K562 (cell line): ENCODE results near the gene PPM1N. TPM values are rescaled to one million over a fixed set of nuclear protein-coding genes. Genes with fewer than 3 reads are reported as not detected.
A peak's percentile ranks its signal among the peaks of the same experiment; 100 is the strongest.

Experiments
- CREB3L1 ChIP-seq: fragments of 450-650 bp; IDR thresholded peaks from 2 replicates; pipeline ENCODE4 v1.6.1; 2014; ENCODE audit warnings: low read depth, mild to moderate bottlenecking, moderate library complexity, borderline replicate concordance
- CTCFL ChIP-seq: IDR thresholded peaks from 2 replicates; pipeline ENCODE4 v1.6.1; 2011; ENCODE audit warnings: borderline replicate concordance, low read depth, mild to moderate bottlenecking, moderate library complexity, low read length; ENCODE audit not compliant: insufficient read depth, poor library complexity, severe bottlenecking
- FOXJ2 ChIP-seq: fragments of 200-800 bp; sonication (Bioruptor generic); IDR thresholded peaks from 2 replicates; pipeline ENCODE4 v1.6.1; 2016; ENCODE audit warnings: missing genetic modification characterization, missing compliant biosample characterization
- HDAC1 ChIP-seq, 2 experiments: fragments of 450-650 bp; IDR thresholded peaks; 2 replicates each; pipeline ENCODE4 v1.6.1; 2016 to 2017; ENCODE audit warnings: inconsistent platforms in 1 of 2, mild to moderate bottlenecking in 1 of 2, moderate library complexity in 1 of 2
- HDAC3 ChIP-seq: fragments of 450-650 bp; IDR thresholded peaks from 2 replicates; pipeline ENCODE4 v1.6.1; 2018; ENCODE audit warnings: borderline replicate concordance, mild to moderate bottlenecking, moderate library complexity; ENCODE audit not compliant: partially characterized antibody
- KLF1 ChIP-seq: fragments of 450-650 bp; IDR thresholded peaks from 2 replicates; pipeline ENCODE4 v1.6.1; 2016; ENCODE audit warnings: missing genetic modification characterization, missing compliant biosample characterization
- NR3C1 ChIP-seq: sonication (generic); formaldehyde crosslinking; IDR thresholded peaks from 2 replicates; pipeline ENCODE4 v1.8.1; 2022; ENCODE audit warnings: missing genetic modification reagents
- RNF2 ChIP-seq: sonication (generic); IDR thresholded peaks from 2 replicates; pipeline ENCODE4 v1.6.1; 2016
- SP1 ChIP-seq: sonication (generic); formaldehyde crosslinking; IDR thresholded peaks from 2 replicates; pipeline ENCODE4 v1.8.1; 2022; ENCODE audit warnings: mild to moderate bottlenecking, missing genetic modification reagents
- TAF9B ChIP-seq: fragments of 450-650 bp; IDR thresholded peaks from 2 replicates; pipeline ENCODE4 v1.6.1; 2018; ENCODE audit warnings: mild to moderate bottlenecking; ENCODE audit not compliant: partially characterized antibody
- TEAD4 ChIP-seq, 2 experiments: sonication (generic) in 1 of 2; formaldehyde crosslinking in 1 of 2; IDR thresholded peaks; 2 replicates each; pipeline versions ENCODE4 v1.6.1 to v1.8.0; 2012 to 2022; ENCODE audit warnings: borderline replicate concordance in 1 of 2, inconsistent platforms in 1 of 2, low read length in 1 of 2, mild to moderate bottlenecking in 1 of 2, missing genetic modification reagents in 1 of 2
- TFAP4 ChIP-seq: sonication (generic); formaldehyde crosslinking; IDR thresholded peaks from 2 replicates; pipeline ENCODE4 v1.8.0; 2022; ENCODE audit warnings: missing genetic modification reagents, mild to moderate bottlenecking, moderate library complexity, borderline replicate concordance
- THRA ChIP-seq: fragments of 450-650 bp; IDR thresholded peaks from 2 replicates; pipeline ENCODE4 v1.6.1; 2017; ENCODE audit warnings: mild to moderate bottlenecking, moderate library complexity
- XRCC3 ChIP-seq: fragments of 450-650 bp; IDR thresholded peaks from 2 replicates; pipeline ENCODE4 v1.6.1; 2017; ENCODE audit warnings: mild to moderate bottlenecking, moderate library complexity
- XRCC5 ChIP-seq: fragments of 200-400 bp; formaldehyde crosslinking; IDR thresholded peaks from 2 replicates; pipeline ENCODE4 v1.6.1; 2017; ENCODE audit warnings: low read depth, mild to moderate bottlenecking, low read length
- ZBTB12 ChIP-seq: fragments of 250-450 bp; sonication (Bioruptor Pico); IDR thresholded peaks from 2 replicates; pipeline ENCODE4 v1.4.0; 2020
- ZNF347 ChIP-seq: fragments of 450-650 bp; formaldehyde crosslinking; IDR thresholded peaks from 2 replicates; pipeline ENCODE4 v1.4.0; 2020; ENCODE audit warnings: low read depth, mild to moderate bottlenecking, moderate library complexity
- ZNF354B ChIP-seq: fragments of 250-450 bp; sonication (Bioruptor Pico); IDR thresholded peaks from 2 replicates; pipeline ENCODE4 v1.4.0; 2020
- ZNF384 ChIP-seq: IDR thresholded peaks from 2 replicates; pipeline ENCODE4 v1.6.1; 2012; ENCODE audit warnings: low read depth, low read length, improper control_type of control experiment
- ZNF785 ChIP-seq: fragments of 250-450 bp; sonication (Bioruptor Pico); IDR thresholded peaks from 2 replicates; pipeline ENCODE4 v1.4.0; 2020; ENCODE audit warnings: mild to moderate bottlenecking
- polyA plus RNA-seq, 8 experiments: library from polyadenylated mRNA; depleted of rRNA in 4 of 8; stranded (reverse) in 5 of 8; unstranded in 3 of 8; fragments of >200 nt; fragmentation: Nextera tagmentation in 2 of 8; fragmentation: Illumina TruSeq in 1 of 8; extraction: Ambion mirVana in 2 of 8; extraction: Trizol in 1 of 8; gene quantifications; 2 replicates each; pipeline versions ENCODE4 v1.2.1 to v1.2.3, GENCODE V29; 2011 to 2014; ENCODE audit warnings: inconsistent platforms in 1 of 8, missing spikeins in 1 of 8
- total RNA-seq, 7 experiments: library from RNA; depleted of rRNA in 6 of 7; stranded (reverse); fragments of >200 nt in 6 of 7; fragmentation: Illumina TruSeq in 2 of 7; extraction: Trizol in 2 of 7; gene quantifications; 2 replicates each; pipeline versions ENCODE4 v1.2.1 to v1.2.3, GENCODE V29; 2011 to 2021; ENCODE audit warnings: low replicate concordance in 1 of 7

Gene PPM1N
- total and polyA plus RNA-seq, 9 of the 15 experiments (the other 6 are each of a cell fraction or from before 2014, with no cell fraction given) = 4.5 to 15.6 (median 8.7) TPM

GRCh38 chr19:45506246-45506988, 8.2 kb downstream of the PPM1N start (continued):
- peak; percentile 11 for TF ChIP-seq TAF9B
- no peak for TF ChIP-seq KLF1 (tag)
- TF ChIP-seq THRA = no peak
- no peak for TF ChIP-seq ZNF785 (CRISPR knock-in tag)
- peak; percentile 87 for TF ChIP-seq SP1 (CRISPR knock-in tag)
- TF ChIP-seq ZNF354B (CRISPR knock-in tag) = no peak
- no peak for TF ChIP-seq FOXJ2
- TF ChIP-seq HDAC3 = peak; percentile 54
- TF ChIP-seq RNF2 = peak; percentile 47; the same call in 1 of the 2 replicates
- peak in 1 of 2 experiments; percentile 68; a peak in 2 of 4 replicates for TF ChIP-seq HDAC1 (IDR thresholded peaks at IDR 0.05)
- no peak for TF ChIP-seq ZNF347 (CRISPR knock-in tag)
- no peak for TF ChIP-seq NR3C1 (CRISPR knock-in tag)
- no peak for TF ChIP-seq TEAD4 (IDR thresholded peaks at IDR 0.05; ENCODE audit: low read length)
- 0 out of 2 replicates have a peak, but pooled peaks have one; percentile 35 for TF ChIP-seq TEAD4 (CRISPR knock-in tag; IDR thresholded peaks at IDR 0.05; ENCODE audit: borderline replicate concordance)
- peak; percentile 92 for TF ChIP-seq TFAP4
- TF ChIP-seq CTCFL = peak; percentile 90
- TF ChIP-seq ZBTB12 (CRISPR knock-in tag) = peak; percentile 81
- TF ChIP-seq XRCC3 = no peak
- 0 out of 2 replicates have a peak, but pooled peaks have one; percentile 2 for TF ChIP-seq ZNF384
- TF ChIP-seq XRCC5 = peak; percentile 63; the same call in 1 of the 2 replicates
- TF ChIP-seq CREB3L1 = peak; percentile 66; the same call in 1 of the 2 replicates
